WTC11 (cell line): ENCODE data around the gene ADIPOQ. TPM values are rescaled to one million over a fixed set of nuclear protein-coding genes. Genes with fewer than 3 reads are reported as not detected.
"Not testable (repeated sequence)": the region's sequence is repeated elsewhere in the genome, so short reads cannot be mapped to it uniquely, and the experiment has no call there.

ENCODE experiments used
- ATAC-seq: fragments of 200-7000 bp; cut with Tn5 transposase; 2 replicates; pipeline ENCODE4 v1.10.0; 2021; ENCODE audit warnings: mild to moderate bottlenecking, moderate library complexity
- CTCF ChIA-PET: fragments of 300-600 bp; sonication (Branson Sonifier 250); formaldehyde crosslinking; loops from one replicate; lab custom pipeline; 2021; ENCODE audit warnings: antibody characterized with exemption; lab: Charles Lee
- POLR2A ChIA-PET: fragments of 350-600 bp; sonication (Branson Sonifier 250); formaldehyde crosslinking; loops from one replicate; lab custom pipeline; 2021; ENCODE audit warnings: antibody characterized with exemption; lab: Charles Lee
- DNase-seq: peaks from one replicate; pipeline ENCODE4 v3.0.0; 2021; ENCODE audit warnings: low spot score
- H3K27ac Mint-ChIP-seq: 2 replicates; pipeline ENCODE4 v1.8.0; 2021; ENCODE audit warnings: mixed read lengths
- H3K27me3 Mint-ChIP-seq: 2 replicates; pipeline ENCODE4 v1.8.0; 2021; ENCODE audit warnings: low read depth, mild to moderate bottlenecking, moderate library complexity, mixed read lengths
- H3K36me3 Mint-ChIP-seq: 2 replicates; pipeline ENCODE4 v1.8.0; 2021; ENCODE audit warnings: mixed read lengths
- H3K4me1 Mint-ChIP-seq: 2 replicates; pipeline ENCODE4 v1.8.0; 2022; ENCODE audit warnings: mixed read lengths
- H3K4me3 Mint-ChIP-seq: 2 replicates; pipeline ENCODE4 v1.8.0; 2021; ENCODE audit warnings: mild to moderate bottlenecking, moderate library complexity, mixed read lengths
- H3K9me3 Mint-ChIP-seq: 2 replicates; pipeline ENCODE4 v1.8.0; 2021; ENCODE audit warnings: mixed read lengths
- ATF3 ChIP-seq: sonication (generic); formaldehyde crosslinking; conservative IDR thresholded peaks from 2 replicates; pipeline ENCODE4 v1.8.1; 2022; ENCODE audit warnings: mild to moderate bottlenecking, missing genetic modification reagents
- CREB1 ChIP-seq: sonication (generic); formaldehyde crosslinking; IDR thresholded peaks from 2 replicates; pipeline ENCODE4 v1.8.0; 2023; ENCODE audit warnings: mild to moderate bottlenecking, missing genetic modification reagents
- CTCF ChIP-seq: fragments of 200-600 bp; IDR thresholded peaks from 2 replicates; pipeline ENCODE4 v1.8.0; 2022; ENCODE audit warnings: antibody characterized with exemption
- E2F4 ChIP-seq: sonication (generic); formaldehyde crosslinking; IDR thresholded peaks from 2 replicates; pipeline ENCODE4 v1.8.1; 2022; ENCODE audit warnings: low read depth, mild to moderate bottlenecking, moderate library complexity, missing genetic modification reagents, borderline replicate concordance
- E2F5 ChIP-seq: sonication (generic); formaldehyde crosslinking; IDR thresholded peaks from 2 replicates; pipeline ENCODE4 v1.8.1; 2022; ENCODE audit warnings: mild to moderate bottlenecking, moderate library complexity, missing genetic modification reagents
- ERG ChIP-seq: fragments of 250-450 bp; sonication (Bioruptor Pico); IDR thresholded peaks from 2 replicates; pipeline ENCODE4 v1.8.0; 2021; ENCODE audit warnings: mild to moderate bottlenecking
- ESRRA ChIP-seq: sonication (generic); formaldehyde crosslinking; IDR thresholded peaks from 2 replicates; pipeline ENCODE4 v1.8.1; 2022; ENCODE audit warnings: mild to moderate bottlenecking, missing genetic modification reagents, borderline replicate concordance
- GRHL2 ChIP-seq: fragments of 250-450 bp; sonication (Bioruptor Pico); IDR thresholded peaks from 2 replicates; pipeline ENCODE4 v1.8.0; 2022; ENCODE audit warnings: mild to moderate bottlenecking, moderate library complexity; ENCODE audit not compliant: insufficient replicate concordance, severe bottlenecking
- KAT7 ChIP-seq: sonication (generic); formaldehyde crosslinking; IDR thresholded peaks from 2 replicates; pipeline ENCODE4 v1.8.1; 2023; ENCODE audit warnings: missing genetic modification reagents, mild to moderate bottlenecking, borderline replicate concordance
- MYBL2 ChIP-seq: sonication (generic); formaldehyde crosslinking; IDR thresholded peaks from 2 replicates; pipeline ENCODE4 v1.8.1; 2023; ENCODE audit warnings: mild to moderate bottlenecking, moderate library complexity, missing genetic modification reagents
- NR2C2 ChIP-seq: sonication (generic); formaldehyde crosslinking; IDR thresholded peaks from 2 replicates; pipeline ENCODE4 v1.8.0; 2022; ENCODE audit warnings: mild to moderate bottlenecking, missing genetic modification reagents
- OVOL2 ChIP-seq: fragments of 250-450 bp; sonication (Bioruptor Pico); IDR thresholded peaks from 2 replicates; pipeline ENCODE4 v1.9.0; 2021; ENCODE audit warnings: mild to moderate bottlenecking, borderline replicate concordance
- SOX15 ChIP-seq: fragments of 250-450 bp; sonication (Bioruptor Pico); IDR thresholded peaks from 2 replicates; pipeline ENCODE4 v1.9.0; 2021; ENCODE audit warnings: mild to moderate bottlenecking
- TP53 ChIP-seq: sonication (generic); formaldehyde crosslinking; IDR thresholded peaks from 2 replicates; pipeline ENCODE4 v1.8.1; 2023; ENCODE audit warnings: mild to moderate bottlenecking, missing genetic modification reagents
- ZBTB21 ChIP-seq: sonication (generic); formaldehyde crosslinking; IDR thresholded peaks from 2 replicates; pipeline ENCODE4 v1.8.1; 2023; ENCODE audit warnings: mild to moderate bottlenecking, missing genetic modification reagents, borderline replicate concordance
- ZNF263 ChIP-seq: sonication (generic); formaldehyde crosslinking; IDR thresholded peaks from 2 replicates; pipeline ENCODE4 v1.8.1; 2022; ENCODE audit warnings: low read depth, mild to moderate bottlenecking, moderate library complexity, missing genetic modification reagents
- ZNF512 ChIP-seq: sonication (generic); formaldehyde crosslinking; IDR thresholded peaks from 2 replicates; pipeline ENCODE4 v1.8.1; 2022; ENCODE audit warnings: missing genetic modification reagents, borderline replicate concordance
- total RNA-seq: library from RNA; stranded (reverse); gene quantifications from 3 replicates; pipeline ENCODE4 v1.2.3, GENCODE V29; 2021

The ADIPOQ gene
- total RNA-seq, 1 experiment from 2014 or later, result not detected

- TF ChIP-seq ZNF512 (CRISPR knock-in tag), result no peak
- no peak for TF ChIP-seq ATF3 (CRISPR knock-in tag)
- TF ChIP-seq NR2C2 (CRISPR knock-in tag), result no peak
- TF ChIP-seq GRHL2 (CRISPR knock-in tag), result no peak
- TF ChIP-seq ESRRA, result no peak
- TF ChIP-seq ZBTB21 (CRISPR knock-in tag), result no peak
- no peak for TF ChIP-seq CREB1 (CRISPR knock-in tag)
- TF ChIP-seq, all 79 proteins: peak for 0
These were observed 46.1 kb downstream of the ADIPOQ start (continued) for GRCh38 chr3:186888569-186888968.

- POLR2A ChIA-PET, H3K9me3 Mint-ChIP-seq, DNase-seq, H3K4me3 Mint-ChIP-seq, CTCF ChIA-PET, ATAC-seq, H3K27ac Mint-ChIP-seq, H3K27me3 Mint-ChIP-seq: not testable (repeated sequence)
- Mint-ChIP-seq H3K36me3 (peaks cover 11% of the 10 kb centered on the region), H3K4me1 (peaks cover 49% of the 10 kb centered on the region)
These were observed 47.2 kb downstream of the ADIPOQ start for GRCh38 chr3:186889698-186890097.

GRCh38 chr3:186890911-186891310 lies 48.4 kb downstream of the ADIPOQ start:
- CTCF ChIA-PET, result no interaction called here
- no peak for ATAC-seq
- no peak overlapping the region for H3K27ac Mint-ChIP-seq

GRCh38 chr3:186893071-186893470 lies 50.6 kb downstream of the ADIPOQ start:
- H3K27me3 Mint-ChIP-seq, result peaks cover 26% of the 10 kb centered on the region
- peaks cover 22% of the 10 kb centered on the region for H3K36me3 Mint-ChIP-seq
- DNase-seq, H3K27ac Mint-ChIP-seq, POLR2A ChIA-PET, CTCF ChIA-PET, ATAC-seq, H3K4me3 Mint-ChIP-seq: not testable (repeated sequence)
- peaks cover 13% of the 10 kb centered on the region for H3K9me3 Mint-ChIP-seq
- peaks cover 57% of the 10 kb centered on the region for H3K4me1 Mint-ChIP-seq

More at GRCh38 chr3:186890911-186891310, 48.4 kb downstream of the ADIPOQ start:
- TF ChIP-seq ZBTB21 (CRISPR knock-in tag) (no peak), KAT7 (no peak), SOX15 (no peak), ERG (CRISPR knock-in tag) (no peak), OVOL2 (CRISPR knock-in tag) (no peak)
- TF ChIP-seq, all 79 proteins: peak for 0
- peaks cover 16% of the 10 kb centered on the region for H3K36me3 Mint-ChIP-seq
- POLR2A ChIA-PET, result no interaction called here
- peaks cover 52% of the 10 kb centered on the region for H3K4me1 Mint-ChIP-seq
- DNase-seq, result no peak
- H3K4me3 Mint-ChIP-seq, result no peak overlapping the region
- H3K27me3 Mint-ChIP-seq, result peaks cover 20% of the 10 kb centered on the region
- H3K9me3 Mint-ChIP-seq, result peaks cover 13% of the 10 kb centered on the region

- ChIA-PET POLR2A (no interaction called here), CTCF (no interaction called here)
- DNase-seq (no peak), ATAC-seq (no peak)
- Mint-ChIP-seq H3K27me3 (peaks cover 23% of the 10 kb centered on the region), H3K27ac (no peak overlapping the region), H3K4me3 (no peak overlapping the region), H3K9me3 (peaks cover 13% of the 10 kb centered on the region), H3K4me1 (peaks cover 52% of the 10 kb centered on the region), H3K36me3 (peaks cover 22% of the 10 kb centered on the region)
- TF ChIP-seq E2F4 (CRISPR knock-in tag), result no peak
- TF ChIP-seq MYBL2 (CRISPR knock-in tag), result no peak
- no peak for TF ChIP-seq E2F5 (CRISPR knock-in tag)
- TF ChIP-seq TP53 (CRISPR knock-in tag), result no peak
- TF ChIP-seq ZNF263, result no peak
- TF ChIP-seq CTCF, result no peak
These were observed 52.9 kb downstream of the ADIPOQ start for GRCh38 chr3:186895406-186895805.
